ENCODE results near the gene CLEC4D. TPM values are rescaled to one million over a fixed set of nuclear protein-coding genes. Genes with fewer than 3 reads are reported as not detected.

The CLEC4D gene
- polyA plus RNA-seq, 1 of the 3 experiments (the other 2 are of a cell fraction): not detected

- TF ChIP-seq FOXJ3 (CRISPR knock-in tag; IDR thresholded peaks at IDR 0.05): no peak
- H3K36me3 ChIP-seq (replicated peaks in 1 of 2; ENCODE audit: control insufficient read depth in 1 of 2, insufficient read depth in 2 of 2, low read length in 1 of 2): no peaks in the 10 kb centered on the region
- no peak overlapping the region for H3K4me2 ChIP-seq
- H3K27me3 ChIP-seq (ENCODE audit: insufficient read depth): no peaks in the 10 kb centered on the region
- no peak for DNase-seq
- no peak overlapping the region for H3K4me3 ChIP-seq (ENCODE audit: low read depth in 2 of 2, low read length in 1 of 2)
- H3F3A ChIP-seq (replicated peaks; ENCODE audit: insufficient read depth): no peaks in the 10 kb centered on the region
- no peak overlapping the region for H2AFZ ChIP-seq (ENCODE audit: low read depth)
- H3K9me2 ChIP-seq: no peaks in the 10 kb centered on the region
- no peak overlapping the region for H3K27ac ChIP-seq (ENCODE audit: low read depth in 2 of 2, low read length in 1 of 2)
- no peaks in the 10 kb centered on the region for H3K4me1 ChIP-seq (ENCODE audit: control insufficient read depth in 1 of 2, insufficient read depth in 2 of 2, low read depth in 1 of 2, low read length in 1 of 2)
- H3K79me2 ChIP-seq (ENCODE audit: insufficient read depth): no peaks in the 10 kb centered on the region
- no peaks in the 10 kb centered on the region for H3K9me3 ChIP-seq
- 2% methylated on average over 4 of the region's 4 CpGs for WGBS (ENCODE audit: low lambda C conversion rate)
- no peak overlapping the region for H3K9ac ChIP-seq
- H4K20me1 ChIP-seq (ENCODE audit: insufficient read depth): no peaks in the 10 kb centered on the region
- ChIA-PET POLR2A (no interaction called here), CTCF (no interaction called here)
Observed at GRCh38 chr12:8519171-8519570, 5.9 kb downstream of the CLEC4D start.

- Histone ChIP-seq H3K4me3 (ENCODE audit: low read depth in 2 of 2, low read length in 1 of 2) (no peak overlapping the region), H3K79me2 (ENCODE audit: insufficient read depth) (no peaks in the 10 kb centered on the region), H3K36me3 (replicated peaks in 1 of 2; ENCODE audit: control insufficient read depth in 1 of 2, insufficient read depth in 2 of 2, low read length in 1 of 2) (no peaks in the 10 kb centered on the region), H3K9ac (no peak overlapping the region), H4K20me1 (ENCODE audit: insufficient read depth) (no peaks in the 10 kb centered on the region), H2AFZ (ENCODE audit: low read depth) (no peak overlapping the region), H3K4me1 (ENCODE audit: control insufficient read depth in 1 of 2, insufficient read depth in 2 of 2, low read depth in 1 of 2, low read length in 1 of 2) (no peaks in the 10 kb centered on the region), H3K9me2 (no peaks in the 10 kb centered on the region), H3F3A (replicated peaks; ENCODE audit: insufficient read depth) (no peaks in the 10 kb centered on the region), H3K4me2 (no peak overlapping the region), H3K27me3 (ENCODE audit: insufficient read depth) (no peaks in the 10 kb centered on the region; the same call in 1 of the 2 replicates), H3K9me3 (no peaks in the 10 kb centered on the region), H3K27ac (ENCODE audit: low read depth in 2 of 2, low read length in 1 of 2) (no peak overlapping the region)
- ChIA-PET POLR2A (no interaction called here), CTCF (interaction anchor here (0.5 to 0.8 kb wide), 2 partner anchors 17 to 1495 kb away, joined by 3 read pairs; no protein-coding TSS in a partner anchor)
- 2% methylated on average over 15 of the region's 30 CpGs for WGBS (ENCODE audit: low lambda C conversion rate)
- no peak for DNase-seq
- TF ChIP-seq FOXM1 (IDR thresholded peaks at IDR 0.05; ENCODE audit: low read depth) (no peak), USF1 (IDR thresholded peaks at IDR 0.05; ENCODE audit: borderline replicate concordance, low read depth) (no peak), GABPA (IDR thresholded peaks at IDR 0.05; ENCODE audit: low read depth) (no peak), TAF1 (IDR thresholded peaks at IDR 0.05; ENCODE audit: borderline replicate concordance, low read depth, low read length) (no peak), YY1 (IDR thresholded peaks at IDR 0.05; ENCODE audit: low read depth) (no peak), RCOR1 (IDR thresholded peaks at IDR 0.05; ENCODE audit: low read length) (no peak), MAX (IDR thresholded peaks at IDR 0.05; ENCODE audit: low read depth) (no peak)
Observed at GRCh38 chr12:8527250-8528130, 14.2 kb downstream of the CLEC4D start.

GRCh38 chr12:8532045-8532444, 18.7 kb downstream of the CLEC4D start:
- 5% methylated on average over 7 of the region's 7 CpGs for WGBS (ENCODE audit: low lambda C conversion rate)
- TF ChIP-seq USF1 (IDR thresholded peaks at IDR 0.05; ENCODE audit: borderline replicate concordance, low read depth) (no peak), RCOR1 (IDR thresholded peaks at IDR 0.05; ENCODE audit: low read length) (no peak), NFIC (IDR thresholded peaks at IDR 0.05; ENCODE audit: borderline replicate concordance) (no peak), SIN3A (IDR thresholded peaks at IDR 0.05; ENCODE audit: borderline replicate concordance, low read depth, low read length) (no peak), PBX3 (IDR thresholded peaks at IDR 0.05) (no peak), GATA2 (CRISPR knock-in tag; IDR thresholded peaks at IDR 0.05) (no peak), CTCF (IDR thresholded peaks at IDR 0.05) (no peak), MAX (IDR thresholded peaks at IDR 0.05; ENCODE audit: low read depth) (no peak), FOXJ3 (CRISPR knock-in tag; IDR thresholded peaks at IDR 0.05) (no peak), ELF1 (IDR thresholded peaks at IDR 0.05) (no peak), RFX5 (IDR thresholded peaks at IDR 0.05; ENCODE audit: low read length) (no peak), TEAD4 (IDR thresholded peaks at IDR 0.05; ENCODE audit: borderline replicate concordance, insufficient read depth) (no peak)

More at GRCh38 chr12:8532045-8532444, 18.7 kb downstream of the CLEC4D start:
- Histone ChIP-seq H3K9ac (no peak overlapping the region), H3K9me3 (no peaks in the 10 kb centered on the region), H3K4me3 (ENCODE audit: low read depth in 2 of 2, low read length in 1 of 2) (no peak overlapping the region), H2AFZ (ENCODE audit: low read depth) (no peak overlapping the region), H3K4me2 (no peak overlapping the region), H3K27ac (ENCODE audit: low read depth in 2 of 2, low read length in 1 of 2) (no peak overlapping the region), H3F3A (replicated peaks; ENCODE audit: insufficient read depth) (no peaks in the 10 kb centered on the region), H3K79me2 (ENCODE audit: insufficient read depth) (no peaks in the 10 kb centered on the region), H4K20me1 (ENCODE audit: insufficient read depth) (no peaks in the 10 kb centered on the region), H3K9me2 (no peaks in the 10 kb centered on the region), H3K4me1 (ENCODE audit: control insufficient read depth in 1 of 2, insufficient read depth in 2 of 2, low read depth in 1 of 2, low read length in 1 of 2) (no peaks in the 10 kb centered on the region), H3K27me3 (ENCODE audit: insufficient read depth) (peaks cover 11% of the 10 kb centered on the region; the same call in 1 of the 2 replicates), H3K36me3 (replicated peaks in 1 of 2; ENCODE audit: control insufficient read depth in 1 of 2, insufficient read depth in 2 of 2, low read length in 1 of 2) (no peaks in the 10 kb centered on the region)
- ChIA-PET POLR2A (no interaction called here), CTCF (no interaction called here)
- no peak for DNase-seq

Measured in SK-N-SH (cell line).